Naive thymus-derived CD4-positive, alpha-beta T cell (primary cell): ENCODE results near the gene OGA. TPM values are rescaled to one million over a fixed set of nuclear protein-coding genes. Genes with fewer than 3 reads are reported as not detected.

ENCODE experiments used
- ATAC-seq: fragments of 150-1000 bp; cut with Tn5 transposase; 2 replicates; pipeline ENCODE4 v1.10.0; 2021; ENCODE audit warnings: mild to moderate bottlenecking, moderate library complexity
- CTCF ChIA-PET: fragments of 350-600 bp; sonication (Branson Sonifier 250); formaldehyde crosslinking; loops from one replicate; lab custom pipeline; 2021; ENCODE audit warnings: antibody characterized with exemption; lab: Charles Lee
- POLR2A ChIA-PET: fragments of 350-600 bp; sonication (Branson Sonifier 250); formaldehyde crosslinking; loops from one replicate; lab custom pipeline; 2021; ENCODE audit warnings: antibody characterized with exemption, inconsistent platforms; lab: Charles Lee
- DNase-seq, 9 donors: peaks; one replicate each; pipeline versions ENCODE4 v3.0.0 to v3.0.0-alpha.2; 2020 to 2022; ENCODE audit warnings: mixed read lengths in 1 of 9
- H3K27ac ChIP-seq: one replicate; pipeline ENCODE4 v1.7.0; 2013; ENCODE audit warnings: mild to moderate bottlenecking, low read depth, low read length, moderate library complexity
- H3K27me3 ChIP-seq, 2 donors: one replicate each; pipeline ENCODE4 v1.7.0; 2013; ENCODE audit warnings: low read length in 2 of 2, mild to moderate bottlenecking in 2 of 2, moderate library complexity in 2 of 2; ENCODE audit not compliant: control insufficient read depth in 2 of 2, insufficient read depth in 2 of 2
- H3K36me3 ChIP-seq, 3 experiments: 1 replicate in 2 of 3; 2 replicates in 1 of 3; pipeline ENCODE4 v1.7.0; 2013; ENCODE audit warnings: low read length in 3 of 3, mild to moderate bottlenecking in 3 of 3, moderate library complexity in 1 of 3; ENCODE audit not compliant: insufficient read depth in 3 of 3, control insufficient read depth in 2 of 3
- H3K4me1 ChIP-seq, 2 donors: one replicate each; pipeline ENCODE4 v1.7.0; 2013; ENCODE audit warnings: low read length in 2 of 2, mild to moderate bottlenecking in 2 of 2, moderate library complexity in 1 of 2; ENCODE audit not compliant: control insufficient read depth in 2 of 2, insufficient read depth in 2 of 2
- H3K4me3 ChIP-seq: 2 replicates; pipeline ENCODE4 v1.7.0; 2013; ENCODE audit warnings: mild to moderate bottlenecking, low read length
- H3K9me3 ChIP-seq, 3 experiments: 1 replicate in 2 of 3; 2 replicates in 1 of 3; pipeline ENCODE4 v1.7.0; 2013; ENCODE audit warnings: low read length in 3 of 3; ENCODE audit not compliant: control insufficient read depth in 2 of 3
- H3K27ac Mint-ChIP-seq, 9 donors: one replicate each; pipeline ENCODE4 v1.8.0; 2020 to 2022; ENCODE audit warnings: mixed read lengths in 9 of 9, mild to moderate bottlenecking in 8 of 9, moderate library complexity in 5 of 9, inconsistent platforms in 2 of 9
- H3K27me3 Mint-ChIP-seq, 5 donors: one replicate each; pipeline ENCODE4 v1.8.0; 2021 to 2022; ENCODE audit warnings: mixed read lengths in 5 of 5, mild to moderate bottlenecking in 1 of 5
- H3K36me3 Mint-ChIP-seq, 5 donors: one replicate each; pipeline ENCODE4 v1.8.0; 2020 to 2022; ENCODE audit warnings: mixed read lengths in 5 of 5, mild to moderate bottlenecking in 3 of 5, inconsistent platforms in 1 of 5
- H3K4me1 Mint-ChIP-seq, 7 donors: one replicate each; pipeline ENCODE4 v1.8.0; 2020 to 2022; ENCODE audit warnings: mixed read lengths in 7 of 7, mild to moderate bottlenecking in 3 of 7, inconsistent platforms in 1 of 7
- H3K4me3 Mint-ChIP-seq, 10 donors: one replicate each; pipeline ENCODE4 v1.8.0; 2020 to 2022; ENCODE audit warnings: mild to moderate bottlenecking in 10 of 10, mixed read lengths in 10 of 10, moderate library complexity in 6 of 10, inconsistent platforms in 2 of 10
- H3K9me3 Mint-ChIP-seq, 11 donors: one replicate each; pipeline ENCODE4 v1.8.0; 2020 to 2022; ENCODE audit warnings: mixed read lengths in 11 of 11, mild to moderate bottlenecking in 4 of 11, inconsistent platforms in 1 of 11, moderate library complexity in 1 of 11
- intact Hi-C, 2 donors: fragments of 100-400 bp; cut with micrococcal nuclease; formaldehyde crosslinking; loops; one replicate each; pipeline ENCODE4 v1.15.1; 2023
- polyA plus RNA-seq, 2 donors: library from polyadenylated mRNA; unstranded; fragments of 300-500 nt; fragmentation: Illumina TruSeq; gene quantifications; one replicate each; pipeline ENCODE4 v1.2.3, GENCODE V29; 2021
- total RNA-seq, 6 experiments: library from RNA in 5 of 6; stranded (reverse) in 5 of 6; gene quantifications; 1 replicate in 5 of 6; 2 replicates in 1 of 6; pipeline ENCODE4 v1.2.3 and lab custom pipeline; 2021 to 2026

Gene OGA
- total RNA-seq (100 to 1,000 TPM; 154 to 338 (median 321) TPM), polyA plus RNA-seq (10 to 100 TPM; 45.8 to 47.6 TPM), total RNA-seq (lab: John Stamatoyannopoulos, UW) (595 reads per million, percentile 98 among the genes with 10 or more reads in this experiment)

DNA sequence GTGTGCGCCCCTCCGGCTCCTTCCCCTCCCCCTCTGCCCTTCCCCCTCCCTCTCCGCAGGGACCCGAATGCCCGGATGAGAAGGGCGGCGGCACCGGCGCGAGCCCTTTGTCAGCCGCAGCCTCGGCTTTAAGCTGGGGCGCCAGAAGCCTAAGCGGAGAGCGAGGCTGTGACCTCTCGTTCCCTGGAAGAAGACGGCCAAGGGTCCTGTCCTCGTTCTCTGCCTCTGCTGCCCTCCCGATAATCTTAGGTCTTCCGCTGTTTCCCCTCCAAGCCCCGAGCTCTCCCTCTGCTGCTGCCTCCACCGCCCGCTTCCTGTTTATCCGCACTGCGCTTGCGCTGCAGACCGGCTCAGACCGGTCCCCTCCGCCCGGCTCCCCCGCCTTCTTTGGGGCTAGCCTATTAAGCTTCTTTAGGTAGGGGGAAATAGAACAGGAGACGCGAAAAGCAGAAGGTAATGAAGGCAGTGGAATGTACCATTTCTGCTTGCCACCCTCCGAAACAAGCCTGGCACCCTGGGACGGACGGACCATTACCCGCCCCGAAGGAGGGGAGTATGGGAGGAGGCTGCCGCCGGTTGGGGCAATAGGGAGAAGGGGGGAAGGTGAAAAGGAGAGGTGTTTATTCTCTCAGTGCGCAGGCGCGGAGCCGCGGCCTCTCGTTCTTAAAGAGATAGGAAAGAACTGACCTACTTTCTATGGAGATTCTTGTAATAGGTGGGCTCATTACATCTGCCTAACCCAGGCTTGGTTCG lies at the start of gene OGA:
OGA (minus strand) TSS at position 326 of the 753 bp plus-strand sequence. CDS start 422 bp downstream, outside the sequence.
- Mint-ChIP-seq H3K27me3 (peaks cover 0 to 4% (median 0%) of the 10 kb centered on the region in 5 donors), H3K9me3 (peaks cover 0 to 5% (median 0%) of the 10 kb centered on the region in 11 donors), H3K4me1 (peaks cover 34 to 57% (median 50%) of the 10 kb centered on the region in 7 donors), H3K27ac (peak within 1 kb of the TSS; percentile 95 to 99 (median 98)), H3K4me3 (peak within 1 kb of the TSS; percentile 95 to 100 (median 97)), H3K36me3 (peaks cover 4 to 17% (median 12%) of the 10 kb centered on the region in 5 donors)
- Histone ChIP-seq H3K4me1 (peaks cover 19 to 25% of the 10 kb centered on the region in 2 donors), H3K36me3 (peaks cover 0 to 8% (median 1%) of the 10 kb centered on the region in 3 experiments), H3K27ac (peak within 1 kb of the TSS; percentile 82), H3K9me3 (no peaks in the 10 kb centered on the region), H3K4me3 (peak within 1 kb of the TSS; percentile 81), H3K27me3 (no peaks in the 10 kb centered on the region)
- ChIA-PET CTCF (interaction anchor here (1.1 to 2.1 kb wide), 6 partner anchors 9 to 192 kb away, joined by 3 to 21 read pairs (median 6); no protein-coding TSS in a partner anchor), POLR2A (interaction anchor here (0.7 to 4.9 kb wide), 23 partner anchors 12 to 687 kb away, joined by 3 to 71 read pairs (median 4); partner anchors contain the start of genes ACTR1A, DPCD, FBXW4 and HPS6)
- DNase-seq (peak; percentile 90 to 100 (median 99)), ATAC-seq (peak; percentile 97)
- intact Hi-C loops, result loop anchor here (1.0 to 10.0 kb wide), 23 partner anchors 12 to 924 kb away; partner anchors contain the start of genes ACTR1A (in 2 of the 2), ARMH3 (in 2 of the 2), NOLC1 (in 2 of the 2) and PPRC1 (in 2 of the 2)

DNA sequence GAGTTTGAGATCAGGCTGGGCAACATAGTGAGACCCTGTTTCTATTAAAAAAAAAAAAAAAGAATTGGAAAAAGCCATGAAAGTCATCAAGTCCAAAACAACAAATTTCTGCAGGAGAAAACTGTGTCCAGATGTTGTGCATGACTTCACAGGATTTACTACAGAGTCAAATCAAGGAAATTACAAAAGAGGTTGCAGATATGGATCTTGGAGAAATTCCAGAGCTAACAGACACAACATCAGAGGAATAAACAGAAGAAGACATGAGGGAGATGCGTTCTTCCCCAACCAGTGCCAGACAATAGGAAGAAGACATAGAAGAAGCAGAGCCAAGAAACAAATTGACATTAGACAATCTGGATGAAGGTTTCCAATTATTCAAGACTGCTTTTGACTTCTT lies 49.7 kb upstream of the OGA start:
- Histone ChIP-seq H3K27ac (no peak overlapping the region), H3K4me3 (no peak overlapping the region), H3K9me3 (no peaks in the 10 kb centered on the region), H3K27me3 (no peaks in the 10 kb centered on the region), H3K4me1 (no peaks in the 10 kb centered on the region), H3K36me3 (peaks cover 0 to 4% (median 0%) of the 10 kb centered on the region in 3 experiments)
- peaks cover 0 to 9% (median 2%) of the 10 kb centered on the region in 11 donors for H3K9me3 Mint-ChIP-seq
- H3K27ac Mint-ChIP-seq, result no peak overlapping the region
- intact Hi-C loops, result no loop called here
- ATAC-seq (no peak), DNase-seq (no peak)
- peaks cover 4 to 55% (median 33%) of the 10 kb centered on the region in 5 donors for H3K36me3 Mint-ChIP-seq
- H3K27me3 Mint-ChIP-seq, result no peaks in the 10 kb centered on the region
- H3K4me1 Mint-ChIP-seq, result peaks cover 0 to 2% (median 0%) of the 10 kb centered on the region in 7 donors
- ChIA-PET CTCF (no interaction called here), POLR2A (interaction anchor here (0.7 kb wide), 1 partner anchor 64 kb away, joined by 4 read pairs; no protein-coding TSS in a partner anchor)
- no peak overlapping the region for H3K4me3 Mint-ChIP-seq

DNA sequence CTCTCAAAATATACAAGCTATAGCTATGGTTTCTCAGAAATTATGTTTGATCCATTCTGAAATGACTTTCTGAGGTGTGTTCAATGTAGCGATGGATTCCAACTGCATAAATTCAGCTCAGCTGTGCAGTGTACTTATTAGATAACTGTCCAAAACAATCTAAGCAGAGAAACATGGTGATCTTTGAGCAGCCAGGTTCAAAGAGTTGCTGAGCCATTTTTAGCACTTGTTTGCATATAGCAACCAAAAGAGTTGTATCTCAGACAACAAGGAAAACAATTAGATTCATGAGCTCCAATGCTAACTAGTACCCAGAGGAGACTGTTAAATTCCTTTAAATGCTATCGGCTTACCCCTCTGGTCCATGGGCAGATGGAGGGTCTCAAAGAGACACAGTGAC lies 41.3 kb upstream of the OGA start:
- intact Hi-C loops, result no loop called here
- Histone ChIP-seq H3K36me3 (no peaks in the 10 kb centered on the region), H3K4me3 (no peak overlapping the region), H3K27me3 (no peaks in the 10 kb centered on the region), H3K27ac (no peak overlapping the region), H3K9me3 (peaks cover 0 to 4% (median 0%) of the 10 kb centered on the region in 3 experiments), H3K4me1 (peaks cover 0 to 8% of the 10 kb centered on the region in 2 donors)
- Mint-ChIP-seq H3K36me3 (peaks cover 20 to 68% (median 44%) of the 10 kb centered on the region in 5 donors), H3K27me3 (no peaks in the 10 kb centered on the region), H3K27ac (peak overlapping the region in 1 of 9 donors; percentile 75), H3K4me1 (peaks cover 0 to 24% (median 5%) of the 10 kb centered on the region in 7 donors), H3K4me3 (no peak overlapping the region), H3K9me3 (peaks cover 6 to 18% (median 11%) of the 10 kb centered on the region in 11 donors)
- no peak for DNase-seq
- no peak for ATAC-seq
- POLR2A ChIA-PET, result interaction anchor here (0.6 kb wide), 1 partner anchor 1642 kb away, joined by 3 read pairs; no protein-coding TSS in a partner anchor
- CTCF ChIA-PET, result interaction anchor here (0.6 kb wide), 1 partner anchor 29 kb away, joined by 3 read pairs; no protein-coding TSS in a partner anchor

DNA sequence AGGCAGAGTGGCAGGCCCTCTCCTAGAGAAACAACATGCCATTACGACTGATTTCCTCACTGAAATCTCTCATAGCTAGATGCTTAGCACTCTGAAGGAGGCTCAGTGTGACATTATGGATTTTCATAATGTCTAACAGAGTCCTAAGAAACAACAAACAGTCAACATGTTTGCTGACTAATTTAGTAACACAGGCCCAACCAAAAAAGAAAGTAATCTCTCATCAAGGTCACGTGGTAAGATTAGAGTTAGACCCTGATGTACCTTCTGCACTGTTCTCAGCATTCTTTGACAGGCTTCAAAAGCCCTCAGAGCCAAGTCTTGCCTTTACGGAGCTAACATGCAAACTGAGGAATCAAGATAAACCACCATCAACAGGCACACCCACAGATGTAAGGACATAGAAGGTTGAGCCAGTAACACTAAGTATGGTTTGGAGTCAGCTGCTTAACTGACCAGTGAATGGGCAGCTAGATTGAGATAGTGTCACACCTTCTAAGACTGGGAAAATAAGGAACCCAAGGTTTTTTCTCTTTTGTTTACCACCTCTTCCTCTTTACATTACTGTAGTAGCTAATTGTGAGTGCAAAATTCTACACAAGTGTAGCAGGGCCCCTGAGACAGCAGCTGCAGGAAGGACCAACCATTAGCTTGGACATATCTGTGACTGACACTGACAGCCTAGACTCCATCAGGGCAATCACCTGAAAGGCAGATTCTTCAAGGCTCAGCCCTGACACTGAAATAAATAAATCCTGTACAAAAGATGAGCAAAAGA lies 40.7 kb upstream of the OGA start:
- H3K4me3 ChIP-seq, result no peak overlapping the region
- Mint-ChIP-seq H3K9me3 (peaks cover 4 to 18% (median 11%) of the 10 kb centered on the region in 11 donors), H3K36me3 (peaks cover 20 to 62% (median 38%) of the 10 kb centered on the region in 5 donors), H3K27me3 (no peaks in the 10 kb centered on the region), H3K27ac (peak overlapping the region in 2 of 9 donors; percentile 75 to 80), H3K4me3 (peak overlapping the region in 1 of 10 donors; percentile 44), H3K4me1 (peaks cover 0 to 22% (median 5%) of the 10 kb centered on the region in 7 donors)
- peaks cover 0 to 4% (median 0%) of the 10 kb centered on the region in 3 experiments for H3K9me3 ChIP-seq
- peaks cover 0 to 8% of the 10 kb centered on the region in 2 donors for H3K4me1 ChIP-seq
- intact Hi-C loops, result no loop called here
- no peak overlapping the region for H3K27ac ChIP-seq
- POLR2A ChIA-PET, result interaction anchor here (0.6 kb wide), 1 partner anchor 1643 kb away, joined by 3 read pairs; no protein-coding TSS in a partner anchor
- no peak for DNase-seq
- CTCF ChIA-PET, result interaction anchor here (0.6 to 1.3 kb wide), 4 partner anchors 17 to 222 kb away, joined by 3 to 6 read pairs (median 3); no protein-coding TSS in a partner anchor
- ATAC-seq, result peak; percentile 16
- H3K27me3 ChIP-seq, result no peaks in the 10 kb centered on the region
- no peaks in the 10 kb centered on the region for H3K36me3 ChIP-seq

DNA sequence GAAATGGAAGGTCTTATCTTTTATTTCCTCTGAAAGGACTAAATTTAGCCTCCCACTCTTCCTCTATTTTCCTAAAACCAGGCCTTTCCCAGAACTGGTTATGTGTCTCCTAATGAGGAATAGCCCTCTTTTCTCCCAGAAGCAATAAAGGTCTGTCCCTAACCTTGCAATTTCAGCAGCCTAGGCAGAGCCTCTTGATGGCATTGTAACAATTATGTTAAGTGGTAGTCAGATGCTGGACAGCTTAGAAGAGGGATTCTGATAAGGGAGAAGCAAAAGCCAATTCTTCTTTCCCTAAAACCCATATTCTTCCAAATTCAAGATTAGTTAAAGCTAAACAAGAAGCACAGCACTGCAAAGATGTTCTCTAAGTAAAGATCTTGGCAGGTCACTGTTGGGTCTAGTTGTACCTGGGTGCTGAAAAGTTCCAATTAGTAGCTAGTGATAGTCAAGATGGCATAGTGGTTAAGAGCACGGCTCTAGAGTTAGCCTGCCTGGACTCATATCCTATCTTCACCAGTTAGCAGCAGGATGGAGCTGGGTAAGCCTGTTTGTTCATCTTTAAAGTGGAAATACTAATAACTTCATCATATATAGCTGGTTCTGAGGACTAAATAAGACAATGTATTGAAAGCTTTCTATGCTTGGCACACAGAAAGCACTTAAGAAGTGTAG lies 39.7 kb upstream of the OGA start:
- Mint-ChIP-seq H3K4me1 (peaks cover 0 to 25% (median 5%) of the 10 kb centered on the region in 7 donors), H3K9me3 (peaks cover 4 to 18% (median 11%) of the 10 kb centered on the region in 11 donors), H3K27ac (peak overlapping the region in 1 of 9 donors; percentile 38), H3K4me3 (no peak overlapping the region), H3K36me3 (peaks cover 20 to 63% (median 36%) of the 10 kb centered on the region in 5 donors), H3K27me3 (no peaks in the 10 kb centered on the region)
- intact Hi-C loops, result no loop called here
- Histone ChIP-seq H3K4me3 (no peak overlapping the region), H3K27me3 (no peaks in the 10 kb centered on the region), H3K36me3 (no peaks in the 10 kb centered on the region), H3K9me3 (peaks cover 0 to 4% (median 0%) of the 10 kb centered on the region in 3 experiments), H3K27ac (no peak overlapping the region), H3K4me1 (peaks cover 0 to 8% of the 10 kb centered on the region in 2 donors)
- no peak for DNase-seq
- CTCF ChIA-PET, result interaction anchor here (1.0 to 1.3 kb wide), 3 partner anchors 16 to 32 kb away, joined by 3 to 6 read pairs (median 3); no protein-coding TSS in a partner anchor
- ATAC-seq, result no peak
- POLR2A ChIA-PET, result no interaction called here
